ENCODE data around the gene IRAK1.

- TF ChIP-seq CTCF (IDR thresholded peaks at IDR 0.05; ENCODE audit: low read length) = no peak
- no peak for TF ChIP-seq EZH2 (optimal IDR thresholded peaks at IDR 0.05; ENCODE audit: low read depth, low read length)
These were observed 9.2 kb downstream of the IRAK1 start for GRCh38 chrX:154010330-154011087.

All from MM.1S (cell line).